ENCODE results near the gene SELENOM.

The SELENOM gene

GRCh38 chr22:31102441-31103081 is 4.8 kb downstream of the SELENOM start:
- Histone ChIP-seq H4K20me1 (ENCODE audit: insufficient read depth, low read length) (no peaks in the 10 kb centered on the region; the same call in 1 of the 2 replicates), H3K4me3 (ENCODE audit: low read depth in 1 of 2, low read length in 2 of 2) (no peak overlapping the region), H3K9ac (ENCODE audit: low read depth, low read length) (no peak overlapping the region), H3K4me2 (ENCODE audit: insufficient read depth, low read length) (no peak overlapping the region), H3K36me3 (ENCODE audit: insufficient read depth, low read length) (peaks cover 21% of the 10 kb centered on the region), H3K4me1 (ENCODE audit: insufficient read depth, low read length) (peaks cover 7% of the 10 kb centered on the region), H3K79me2 (ENCODE audit: insufficient read depth, low read length) (no peaks in the 10 kb centered on the region), H3K27me3 (ENCODE audit: insufficient read depth, low read length, poor library complexity) (no peaks in the 10 kb centered on the region), H2AFZ (ENCODE audit: low read depth, low read length) (no peak overlapping the region), H3K9me3 (ENCODE audit: insufficient read depth, low read length, severe bottlenecking) (no peaks in the 10 kb centered on the region), H3K27ac (ENCODE audit: low read length) (no peak overlapping the region)
- no peak for ATAC-seq (ENCODE audit: insufficient read depth, low read depth)
- TF ChIP-seq, protein P1, sequence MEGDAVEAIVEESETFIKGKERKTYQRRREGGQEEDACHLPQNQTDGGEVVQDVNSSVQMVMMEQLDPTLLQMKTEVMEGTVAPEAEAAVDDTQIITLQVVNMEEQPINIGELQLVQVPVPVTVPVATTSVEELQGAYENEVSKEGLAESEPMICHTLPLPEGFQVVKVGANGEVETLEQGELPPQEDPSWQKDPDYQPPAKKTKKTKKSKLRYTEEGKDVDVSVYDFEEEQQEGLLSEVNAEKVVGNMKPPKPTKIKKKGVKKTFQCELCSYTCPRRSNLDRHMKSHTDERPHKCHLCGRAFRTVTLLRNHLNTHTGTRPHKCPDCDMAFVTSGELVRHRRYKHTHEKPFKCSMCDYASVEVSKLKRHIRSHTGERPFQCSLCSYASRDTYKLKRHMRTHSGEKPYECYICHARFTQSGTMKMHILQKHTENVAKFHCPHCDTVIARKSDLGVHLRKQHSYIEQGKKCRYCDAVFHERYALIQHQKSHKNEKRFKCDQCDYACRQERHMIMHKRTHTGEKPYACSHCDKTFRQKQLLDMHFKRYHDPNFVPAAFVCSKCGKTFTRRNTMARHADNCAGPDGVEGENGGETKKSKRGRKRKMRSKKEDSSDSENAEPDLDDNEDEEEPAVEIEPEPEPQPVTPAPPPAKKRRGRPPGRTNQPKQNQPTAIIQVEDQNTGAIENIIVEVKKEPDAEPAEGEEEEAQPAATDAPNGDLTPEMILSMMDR (IDR thresholded peaks at IDR 0.05; ENCODE audit: borderline replicate concordance, extremely low read depth, low read length, poor library complexity, severe bottlenecking) = no peak
- no peak for TF ChIP-seq EZH2 (IDR thresholded peaks at IDR 0.05; ENCODE audit: borderline replicate concordance, low read depth, low read length, severe bottlenecking)
- no peak for DNase-seq

DNA sequence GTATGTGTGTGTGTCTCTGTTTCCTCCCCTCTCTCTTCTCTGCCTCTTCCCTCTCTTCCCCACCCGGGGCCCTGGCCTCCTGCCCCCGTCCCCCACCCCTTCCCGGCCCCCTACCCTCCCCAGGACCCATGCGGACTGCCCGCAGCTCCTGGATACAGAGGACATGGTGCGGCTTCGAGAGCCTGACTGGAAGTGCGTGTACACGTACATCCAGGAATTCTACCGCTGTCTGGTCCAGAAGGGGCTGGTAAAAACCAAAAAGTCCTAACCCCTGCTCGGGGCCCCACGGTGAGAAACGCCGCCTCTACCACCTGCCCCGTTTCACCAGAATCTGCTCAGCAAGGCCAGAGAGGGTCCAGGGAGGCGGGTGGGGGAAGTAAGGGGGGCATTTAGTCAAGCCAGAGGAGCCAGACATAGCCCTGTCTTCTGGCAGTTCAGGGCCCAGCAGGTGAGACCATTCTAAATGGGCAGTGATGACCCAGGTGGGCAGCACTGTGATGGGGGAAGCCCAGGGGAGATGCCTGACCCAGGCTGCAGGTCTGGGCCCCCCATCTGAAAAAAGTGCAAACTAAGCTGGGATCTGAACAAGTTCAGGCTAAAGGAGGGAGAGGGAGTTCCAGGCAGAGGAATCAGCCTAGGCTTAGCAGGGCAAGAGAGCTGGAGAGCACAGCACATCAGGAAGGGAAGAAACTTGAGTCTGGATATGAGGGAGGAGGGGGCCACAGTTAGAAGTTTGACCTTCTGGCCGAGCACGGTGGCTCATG is 6.4 kb downstream of the SELENOM start:
- Histone ChIP-seq H3K9me3 (ENCODE audit: insufficient read depth, low read length, severe bottlenecking) (no peaks in the 10 kb centered on the region), H3K9ac (ENCODE audit: low read depth, low read length) (no peak overlapping the region), H4K20me1 (ENCODE audit: insufficient read depth, low read length) (no peaks in the 10 kb centered on the region), H3K27me3 (ENCODE audit: insufficient read depth, low read length, poor library complexity) (no peaks in the 10 kb centered on the region), H3K36me3 (ENCODE audit: insufficient read depth, low read length) (peaks cover 33% of the 10 kb centered on the region), H3K4me1 (ENCODE audit: insufficient read depth, low read length) (no peaks in the 10 kb centered on the region), H3K27ac (ENCODE audit: low read length) (no peak overlapping the region), H3K4me3 (ENCODE audit: low read depth in 1 of 2, low read length in 2 of 2) (no peak overlapping the region), H3K79me2 (ENCODE audit: insufficient read depth, low read length) (no peaks in the 10 kb centered on the region), H3K4me2 (ENCODE audit: insufficient read depth, low read length) (no peak overlapping the region), H2AFZ (ENCODE audit: low read depth, low read length) (no peak overlapping the region)
- TF ChIP-seq EZH2 (IDR thresholded peaks at IDR 0.05; ENCODE audit: borderline replicate concordance, low read depth, low read length, severe bottlenecking) = no peak
- TF ChIP-seq, protein P1 (IDR thresholded peaks at IDR 0.05; ENCODE audit: borderline replicate concordance, extremely low read depth, low read length, poor library complexity, severe bottlenecking) = no peak
- DNase-seq (no peak), ATAC-seq (ENCODE audit: insufficient read depth, low read depth) (no peak)

DNA sequence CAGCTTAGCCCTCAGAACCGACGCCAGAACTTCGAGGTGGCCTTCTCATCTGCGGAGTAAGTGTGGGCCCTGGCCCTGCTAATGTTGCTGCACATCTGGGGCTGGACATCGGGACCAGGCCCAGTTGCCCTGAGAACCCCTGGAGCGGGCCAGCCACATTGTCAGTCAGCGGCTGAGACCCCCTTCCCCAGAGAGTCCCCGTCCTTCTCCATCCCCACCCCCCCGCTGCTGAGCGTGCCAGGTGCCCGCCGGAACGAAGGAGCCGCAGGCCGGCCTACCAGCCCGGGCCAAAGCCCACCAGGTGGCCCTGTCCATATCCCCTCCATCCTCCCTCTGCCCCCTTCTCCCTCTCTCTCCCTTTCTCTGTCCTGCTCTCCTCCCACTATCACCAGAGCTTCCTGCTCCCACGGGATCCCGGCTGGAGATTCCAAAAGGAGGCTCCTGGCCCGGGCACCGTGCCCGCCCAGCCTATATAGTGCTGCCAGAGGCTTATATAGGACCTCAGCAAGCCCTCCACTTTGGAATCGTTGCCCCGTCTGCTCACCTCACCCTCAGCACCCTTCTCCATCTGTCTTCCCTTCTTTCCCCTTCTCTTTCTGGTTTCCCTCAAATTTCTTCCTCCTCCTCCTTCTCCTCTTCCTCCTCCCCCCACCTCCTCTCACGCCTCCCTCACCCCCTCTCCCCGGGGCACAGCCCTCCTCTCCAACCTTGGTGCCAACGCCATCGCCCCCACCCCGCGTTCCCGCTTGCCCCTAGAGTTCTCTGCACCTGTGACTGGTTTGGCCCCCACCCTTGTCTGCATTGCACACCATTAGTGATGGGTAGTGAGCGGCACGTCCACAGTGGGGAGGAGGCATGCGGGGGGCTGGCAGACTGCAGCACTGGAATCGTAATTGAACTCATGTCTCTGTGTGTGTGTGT is 7.3 kb downstream of the SELENOM start:
- no peaks in the 10 kb centered on the region for H3K27me3 ChIP-seq (ENCODE audit: insufficient read depth, low read length, poor library complexity)
- no peaks in the 10 kb centered on the region for H3K9me3 ChIP-seq (ENCODE audit: insufficient read depth, low read length, severe bottlenecking)
- no peak overlapping the region for H3K4me2 ChIP-seq (ENCODE audit: insufficient read depth, low read length)
- TF ChIP-seq, protein P1 (IDR thresholded peaks at IDR 0.05; ENCODE audit: borderline replicate concordance, extremely low read depth, low read length, poor library complexity, severe bottlenecking) = no peak
- no peak for TF ChIP-seq EZH2 (IDR thresholded peaks at IDR 0.05; ENCODE audit: borderline replicate concordance, low read depth, low read length, severe bottlenecking)
- H3K79me2 ChIP-seq (ENCODE audit: insufficient read depth, low read length) = no peaks in the 10 kb centered on the region
- DNase-seq = no peak
- peaks cover 41% of the 10 kb centered on the region for H3K36me3 ChIP-seq (ENCODE audit: insufficient read depth, low read length)
- H2AFZ ChIP-seq (ENCODE audit: low read depth, low read length) = no peak overlapping the region
- no peaks in the 10 kb centered on the region for H3K4me1 ChIP-seq (ENCODE audit: insufficient read depth, low read length)
- no peak overlapping the region for H3K9ac ChIP-seq (ENCODE audit: low read depth, low read length)
- no peaks in the 10 kb centered on the region for H4K20me1 ChIP-seq (ENCODE audit: insufficient read depth, low read length)
- H3K27ac ChIP-seq (ENCODE audit: low read length) = no peak overlapping the region
- H3K4me3 ChIP-seq (ENCODE audit: low read depth in 1 of 2, low read length in 2 of 2) = no peak overlapping the region
- ATAC-seq (ENCODE audit: insufficient read depth, low read depth) = no peak

Data from DND-41 (cell line).